DOHH2 (cell line): Measurements from ENCODE around the gene GABRB2.

Experiments used
- CTCF ChIP-seq: fragments of 200-600 bp; sonication (generic); IDR thresholded peaks from one replicate; pipeline ENCODE4 v1.5.1; 2014; ENCODE audit warnings: antibody characterized with exemption, mild to moderate bottlenecking, low read depth, low read length; ENCODE audit not compliant: poor library complexity, severe bottlenecking
- EZH2phosphoT487 ChIP-seq: fragments of 200-600 bp; sonication (generic); IDR thresholded peaks from 2 replicates; pipeline ENCODE4 v1.6.1; 2017; ENCODE audit warnings: borderline replicate concordance, mild to moderate bottlenecking, antibody characterized with exemption, low read length, moderate library complexity, mixed read lengths

GRCh38 chr5:161548487-161549094 lies 2.1 kb upstream of the GABRB2 start:
- TF ChIP-seq CTCF = no peak
- TF ChIP-seq EZH2phosphoT487 = no peak
